Fibroblast of skin of left biceps (primary cell): Measurements from ENCODE around the gene TMTC2.
"Not testable (repeated sequence)": the region's sequence is repeated elsewhere in the genome, so short reads cannot be mapped to it uniquely, and the experiment has no call there.

Source experiments
- DNase-seq, 2 experiments: peaks; one replicate each; pipeline ENCODE4 v3.0.0-alpha.2; 2013; ENCODE audit warnings: low read depth in 2 of 2

The TMTC2 gene

GRCh38 chr12:82725741-82726140 is 39.0 kb downstream of the TMTC2 start:
- DNase-seq, result no peak

DNA sequence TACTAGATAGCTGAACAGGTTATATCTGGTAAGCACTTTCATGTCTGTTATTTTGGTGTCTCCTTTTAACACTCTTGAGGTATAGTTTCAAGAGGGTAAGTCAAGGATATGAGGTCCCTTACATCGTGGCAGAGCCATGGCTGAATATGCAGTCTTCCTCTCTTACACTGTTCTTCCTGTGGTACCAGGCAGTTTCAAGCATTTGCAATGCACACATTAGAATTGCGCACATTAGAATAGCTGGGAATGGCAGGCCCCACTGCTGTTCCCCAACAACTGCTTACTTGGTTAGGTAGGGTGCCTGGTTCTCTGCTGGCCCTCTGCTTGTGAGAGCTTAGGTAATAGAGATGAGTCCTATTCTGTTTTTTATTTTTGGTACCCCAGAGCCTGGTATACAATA is 41.2 kb downstream of the TMTC2 start:
- DNase-seq, result no peak

DNA sequence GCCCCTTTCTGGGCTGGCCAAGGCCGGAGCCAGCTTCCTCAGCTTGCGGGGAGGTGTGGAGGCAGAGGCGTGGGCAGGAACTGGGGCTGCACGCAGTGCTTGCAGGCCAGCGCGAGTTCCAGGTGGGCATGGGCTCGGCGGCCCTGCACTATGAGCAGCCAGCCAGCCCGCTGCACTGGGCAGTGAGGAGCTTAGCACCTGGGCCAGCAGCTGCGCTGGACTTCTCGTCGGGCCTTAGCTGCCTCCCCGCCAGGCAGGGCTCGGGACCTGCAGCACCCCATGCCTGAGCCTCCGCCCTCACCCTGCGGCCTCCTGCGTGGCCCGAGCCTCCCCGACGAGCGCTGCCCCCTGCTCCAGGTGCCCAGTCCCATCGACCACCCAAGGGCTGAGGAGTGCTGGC is 42.0 kb downstream of the TMTC2 start:
- DNase-seq, result no peak

- peak; percentile 20 to 21 for DNase-seq
Measured at GRCh38 chr12:82730953-82731459, 44.3 kb downstream of the TMTC2 start.

- peak; percentile 27 to 34 for DNase-seq
Measured at GRCh38 chr12:82740129-82741000, 53.7 kb downstream of the TMTC2 start.

GRCh38 chr12:82745063-82745674 is 58.5 kb downstream of the TMTC2 start:
- DNase-seq, result no peak

DNA sequence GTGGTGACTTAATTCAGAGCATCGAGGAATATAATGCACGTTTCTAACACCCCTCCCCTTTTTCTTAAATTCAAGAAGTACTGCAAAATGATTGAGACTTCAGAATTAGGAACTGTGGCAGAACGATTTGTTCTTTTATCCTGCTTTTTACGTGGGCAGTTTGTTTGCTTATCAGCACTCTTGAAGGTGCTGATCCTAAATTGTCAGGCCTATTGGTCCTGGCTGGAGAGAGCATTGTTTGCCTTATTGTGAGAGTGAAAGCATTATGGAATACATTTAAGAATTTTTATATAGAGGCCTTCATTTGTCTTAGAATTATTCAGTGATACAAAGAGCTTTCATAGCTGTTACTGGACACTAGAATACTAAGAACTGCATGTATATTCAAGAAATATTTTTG is 59.1 kb downstream of the TMTC2 start:
- no peak for DNase-seq

DNA sequence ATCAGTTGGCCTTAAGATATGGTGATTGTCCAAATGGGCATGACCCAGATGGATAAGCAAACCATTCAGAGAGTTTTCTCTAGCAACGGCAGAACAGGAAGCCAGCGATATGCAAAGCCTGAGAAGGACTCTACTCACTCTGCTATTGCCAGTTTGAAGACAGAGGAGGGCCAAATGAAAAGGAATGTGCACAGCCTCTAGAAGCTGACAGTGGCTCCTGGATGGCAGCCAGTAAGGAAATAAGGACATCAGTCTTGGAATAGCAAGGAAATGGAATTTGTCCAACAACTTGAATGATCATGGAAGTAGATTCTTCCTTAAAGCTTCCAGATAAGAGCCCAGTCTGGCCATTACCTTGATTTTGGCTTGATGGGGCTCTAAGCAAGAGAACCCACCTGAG is 60.0 kb downstream of the TMTC2 start:
- no peak for DNase-seq

DNA sequence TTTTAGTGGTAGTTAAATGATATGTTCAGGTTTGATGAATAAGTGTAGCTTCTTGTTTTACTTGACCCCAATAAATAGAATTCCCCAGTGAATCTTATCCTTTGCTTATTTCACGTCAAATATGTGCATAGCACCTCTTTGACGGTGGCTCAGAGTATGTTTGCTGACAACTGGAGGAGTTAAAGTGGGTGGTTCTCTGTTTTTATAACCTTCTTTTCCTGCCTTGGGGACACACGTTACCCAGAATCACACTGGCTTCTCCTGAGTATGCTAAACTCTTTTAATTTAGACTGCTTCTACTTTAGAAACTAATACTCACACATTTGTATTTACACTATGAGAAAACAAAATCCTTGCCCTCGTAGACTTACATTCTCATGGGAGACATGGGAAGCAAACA is 62.3 kb downstream of the TMTC2 start:
- no peak for DNase-seq

DNA sequence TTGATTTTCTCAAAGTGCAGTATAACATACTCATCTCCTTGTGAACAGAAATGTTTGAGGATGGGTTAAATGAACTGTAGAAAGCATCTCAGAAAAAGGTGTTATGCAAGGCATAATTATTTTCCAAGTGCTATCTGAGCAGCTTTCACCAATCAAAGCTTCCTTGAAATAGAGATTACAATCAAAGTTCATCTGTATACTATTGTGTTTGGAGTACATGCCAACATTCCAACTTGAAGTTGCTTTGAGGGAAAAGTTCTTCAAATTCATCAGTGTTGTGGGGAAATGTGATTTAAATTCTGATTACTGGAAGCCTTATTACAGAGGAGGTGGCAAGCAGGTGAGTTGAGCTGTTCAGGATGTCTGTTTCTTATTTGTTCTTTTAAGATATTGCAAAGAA is 68.2 kb downstream of the TMTC2 start:
- no peak for DNase-seq

DNA sequence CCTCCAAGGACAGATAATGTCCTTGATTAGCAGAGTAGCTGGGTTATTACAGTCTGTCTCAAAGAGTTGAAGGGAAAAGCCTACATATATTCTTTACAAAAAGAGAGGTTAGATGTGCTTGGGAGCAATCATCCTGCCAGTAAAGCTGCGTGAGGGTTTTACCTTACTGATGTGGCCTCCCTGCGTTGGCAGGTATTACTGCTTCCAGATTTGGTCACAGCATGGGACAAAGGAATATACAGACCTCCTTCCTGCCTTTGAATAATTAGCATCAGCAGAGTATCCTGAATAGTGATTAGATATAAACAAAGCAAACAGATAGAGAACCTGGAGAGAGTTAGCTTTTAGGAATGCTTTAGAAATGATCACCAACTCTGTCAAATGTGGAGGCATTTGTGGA is 69.6 kb downstream of the TMTC2 start:
- DNase-seq, result no peak

GRCh38 chr12:82757059-82757458 is 70.4 kb downstream of the TMTC2 start:
- DNase-seq, result no peak

DNA sequence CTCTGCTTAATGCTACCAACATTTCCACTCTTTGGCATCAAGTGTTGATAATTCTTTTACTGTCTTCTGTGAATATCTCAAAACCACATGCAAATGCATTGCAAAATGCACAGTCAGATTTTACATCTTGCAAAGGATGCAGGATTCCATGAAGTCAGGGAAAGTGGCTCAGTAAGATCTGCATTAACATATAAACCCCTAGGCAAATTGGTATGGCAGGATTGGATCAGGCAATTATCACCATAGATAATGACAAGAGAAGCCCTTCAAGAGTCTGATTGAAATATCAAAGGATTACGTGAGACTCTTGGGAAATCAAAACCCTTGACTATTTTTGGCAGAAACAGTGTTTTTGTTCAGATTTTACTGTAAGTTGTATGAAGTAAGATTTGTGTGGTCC is 71.0 kb downstream of the TMTC2 start:
- no peak for DNase-seq

DNA sequence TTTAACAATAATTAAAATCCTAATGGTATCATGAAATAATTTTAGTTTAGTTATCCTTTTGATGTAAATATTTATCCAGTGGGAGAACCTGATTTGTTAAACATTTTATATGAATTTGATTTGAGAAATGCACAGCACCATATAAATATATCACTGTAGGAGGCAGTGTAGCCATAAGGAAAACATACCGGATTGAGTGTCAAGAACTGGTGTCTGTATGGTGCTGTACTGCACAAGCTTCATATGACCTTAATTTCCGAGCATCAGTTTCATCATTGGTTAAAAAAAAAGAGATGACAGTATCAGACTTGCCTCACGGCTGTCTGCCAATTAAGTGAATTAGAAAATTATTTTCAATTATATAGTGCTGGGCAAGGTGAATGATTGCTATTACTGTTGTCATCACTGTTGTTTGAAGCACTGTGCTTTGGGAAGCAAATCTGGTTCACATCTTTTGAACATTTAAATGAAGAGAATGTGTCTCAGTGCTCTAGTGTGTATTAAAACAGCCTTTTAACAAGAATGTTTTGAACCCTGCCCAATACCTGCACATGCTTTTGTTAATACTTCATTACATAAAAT is 72.1 kb downstream of the TMTC2 start:
- peak; percentile 6 to 7 for DNase-seq

GRCh38 chr12:82760423-82760822 is 73.7 kb downstream of the TMTC2 start:
- DNase-seq, result no peak

DNA sequence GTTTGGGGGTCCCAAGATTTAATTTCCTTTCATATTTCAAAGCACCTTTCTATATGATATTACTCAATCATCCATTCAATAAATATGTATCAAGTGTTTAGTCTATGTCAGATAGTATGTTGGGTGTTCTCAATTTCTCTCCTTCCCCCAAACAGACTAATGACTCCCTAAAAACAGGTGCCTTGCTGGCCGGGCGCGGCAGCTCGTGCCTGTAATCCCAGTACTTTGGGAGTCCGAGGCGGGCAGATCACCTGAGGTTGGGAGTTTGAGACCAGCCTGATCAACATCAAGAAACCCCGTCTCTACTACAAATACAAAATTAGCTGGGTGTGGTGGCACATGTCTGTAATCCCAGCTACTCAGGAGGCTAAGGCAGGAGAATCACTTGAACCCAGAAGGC is 78.5 kb downstream of the TMTC2 start:
- DNase-seq, result not testable (repeated sequence)

DNA sequence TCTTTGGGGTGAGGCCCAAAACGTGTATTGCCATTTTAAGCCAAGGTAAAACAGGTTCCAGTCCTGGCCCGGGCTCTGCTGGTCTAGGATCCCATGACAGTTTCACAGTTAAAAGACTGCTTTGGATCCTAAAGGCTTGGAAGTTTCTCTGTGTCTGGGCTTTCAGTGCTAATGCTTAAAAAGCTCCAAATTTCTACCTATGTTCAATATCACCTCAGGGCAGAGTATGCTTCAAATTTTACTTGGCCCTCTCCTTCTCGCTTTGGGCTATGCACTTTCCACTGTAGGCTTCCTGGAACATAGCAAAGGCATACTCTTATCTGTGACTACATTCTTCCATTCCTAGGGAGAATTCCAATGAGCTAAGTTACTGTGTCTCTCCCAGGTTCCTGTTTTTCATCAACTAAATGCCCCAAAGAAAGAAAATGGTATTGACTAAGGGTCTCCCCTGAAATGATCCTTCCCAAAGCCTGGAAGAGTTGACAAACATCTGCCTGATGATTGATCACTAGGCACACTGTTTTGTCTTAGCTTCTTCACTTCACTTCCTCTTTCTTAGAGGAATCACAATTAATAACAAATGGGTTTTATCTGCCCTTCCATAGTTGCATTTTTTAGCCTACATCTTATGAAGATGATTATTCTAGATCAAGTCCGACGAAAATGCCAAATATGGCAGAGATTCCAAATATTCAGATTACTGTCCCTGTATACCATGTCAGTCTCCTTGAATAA is 79.4 kb downstream of the TMTC2 start:
- DNase-seq, result no peak

DNA sequence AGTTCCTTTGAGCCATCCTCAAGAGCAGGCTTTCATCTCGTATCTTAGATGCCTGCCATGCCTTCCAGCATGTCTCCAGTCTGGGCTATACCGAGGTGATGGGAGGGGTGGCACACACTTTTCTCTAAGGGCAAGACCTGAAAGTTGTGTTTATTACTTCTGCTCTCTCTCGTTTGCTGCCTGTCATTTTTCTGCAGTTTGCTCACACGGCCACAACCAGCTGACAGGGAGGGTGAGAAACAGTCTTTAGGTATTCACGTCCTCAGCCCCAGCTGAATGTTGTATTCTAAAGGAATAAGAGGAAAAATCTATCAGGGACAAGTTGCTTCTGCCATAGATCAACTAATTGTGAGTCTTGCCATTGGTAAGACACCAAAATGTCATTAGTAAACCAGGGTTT is 88.0 kb downstream of the TMTC2 start:
- DNase-seq, result no peak

DNA sequence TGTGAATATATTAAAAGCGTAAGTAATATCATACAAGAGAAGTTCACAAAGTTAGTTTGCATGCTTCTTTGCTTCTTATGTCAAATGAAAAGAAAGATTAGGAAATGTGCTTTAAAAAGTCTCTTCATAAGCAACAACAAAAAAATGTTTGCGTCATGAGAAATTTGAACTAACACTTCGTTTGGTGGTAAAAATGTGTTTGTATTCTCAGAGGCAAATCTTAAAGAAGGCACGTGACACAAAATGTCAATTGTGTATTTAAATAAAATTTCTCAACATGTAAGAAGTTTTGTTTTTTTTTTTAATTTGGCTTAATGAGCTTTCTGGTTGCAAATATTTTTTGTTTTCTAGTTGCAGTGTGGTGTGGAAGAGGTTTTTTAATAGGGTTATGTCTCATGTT is 93.8 kb downstream of the TMTC2 start:
- DNase-seq, result no peak

DNA sequence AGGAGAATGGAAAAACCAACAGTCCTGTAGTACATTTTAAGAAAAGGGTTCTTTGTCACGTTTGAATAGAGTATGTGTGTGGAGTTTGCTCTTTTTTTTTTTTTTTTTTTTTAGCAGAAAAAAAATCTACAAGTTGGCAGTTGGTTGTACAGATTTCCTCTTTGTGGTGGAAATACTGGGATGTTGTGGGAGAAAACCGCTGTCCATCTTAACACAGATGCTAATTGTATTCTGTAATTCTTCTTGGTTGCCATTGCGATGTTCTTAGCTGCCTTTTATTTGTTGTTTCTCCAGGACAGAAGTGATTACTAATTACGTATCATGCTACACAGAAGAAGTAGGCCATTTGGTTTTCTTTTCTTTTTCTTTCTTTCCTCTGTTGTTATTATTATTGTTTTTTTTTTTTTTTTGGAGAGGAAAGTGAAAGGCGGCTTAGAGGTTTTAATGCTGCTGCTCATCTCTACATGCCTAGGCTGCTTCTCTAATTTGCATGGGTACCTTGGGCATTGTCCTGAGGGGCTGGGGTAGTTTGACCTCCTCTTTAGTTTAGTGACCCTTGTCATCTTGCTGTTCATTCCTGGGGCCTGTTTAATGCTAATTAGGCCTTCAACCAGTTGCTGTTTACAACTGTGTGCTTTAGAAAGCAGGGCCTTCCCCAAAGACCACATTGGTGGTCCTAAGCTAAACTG is 94.7 kb downstream of the TMTC2 start:
- no peak for DNase-seq

DNA sequence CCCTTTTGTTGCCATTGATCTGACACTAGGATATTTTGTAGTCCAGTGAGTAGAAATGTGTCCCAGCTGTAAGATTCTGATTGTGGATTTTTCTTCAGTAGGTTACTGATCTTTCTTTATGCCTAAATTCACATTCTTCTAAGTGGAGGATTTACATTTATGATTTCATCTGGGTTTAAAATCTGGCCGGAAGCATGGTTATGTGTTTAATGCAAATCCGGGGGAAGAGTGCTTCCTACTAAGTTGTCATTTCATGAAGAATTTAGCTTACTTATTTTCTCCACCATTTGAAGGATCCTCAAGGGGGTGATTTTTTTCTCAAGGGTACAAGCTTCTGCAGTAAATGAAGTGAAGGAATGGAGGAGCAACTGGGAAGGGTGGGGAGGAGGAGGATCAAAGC is 96.7 kb downstream of the TMTC2 start:
- no peak for DNase-seq

DNA sequence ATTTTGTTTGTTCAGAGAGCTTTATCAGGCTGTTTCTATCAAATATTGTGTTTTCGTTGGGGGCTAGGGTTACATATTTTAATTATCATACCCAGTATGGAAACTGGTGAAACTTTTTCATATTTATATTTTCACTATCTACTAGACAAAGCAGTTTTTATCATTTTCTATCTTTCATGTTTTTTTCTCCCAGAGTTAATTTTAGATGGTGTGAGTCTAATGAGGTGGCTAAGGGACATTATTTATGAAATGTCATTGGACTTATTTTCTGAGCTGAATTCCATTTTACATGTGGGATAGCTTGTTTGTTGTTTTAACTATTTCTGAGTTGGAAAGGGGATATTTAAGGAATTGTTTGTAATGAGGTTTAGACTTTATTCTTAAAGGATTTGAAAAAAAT is 100.3 kb downstream of the TMTC2 start:
- no peak for DNase-seq
